Stimulated activated naive CD4-positive, alpha-beta T cell (primary cell): Measurements from ENCODE around the gene ANKRD24.
"Not testable (repeated sequence)": the region's sequence is repeated elsewhere in the genome, so short reads cannot be mapped to it uniquely, and the experiment has no call there.

Source experiments
- DNase-seq, 6 experiments: peaks; one replicate each; lab custom pipeline; 2025; lab: John Stamatoyannopoulos, UW

The ANKRD24 gene

GRCh38 chr19:4173479-4174212 lies 8.8 kb upstream of the ANKRD24 start:
- DNase-seq: no peak

GRCh38 chr19:4174213-4174894 lies 8.1 kb upstream of the ANKRD24 start:
- DNase-seq: no peak

- DNase-seq: no peak
These were observed 7.4 kb upstream of the ANKRD24 start for GRCh38 chr19:4174895-4175668.

- DNase-seq: no peak
These were observed 6.9 kb upstream of the ANKRD24 start for GRCh38 chr19:4175669-4175931.

GRCh38 chr19:4177146-4177545 lies 5.3 kb upstream of the ANKRD24 start:
- DNase-seq: no peak

GRCh38 chr19:4178990-4179389 lies 3.5 kb upstream of the ANKRD24 start:
- no peak for DNase-seq

- DNase-seq: no peak
These were observed 1.4 kb upstream of the ANKRD24 start for GRCh38 chr19:4181053-4181508.

- DNase-seq: no peak
These were observed 1.7 kb downstream of the ANKRD24 start for GRCh38 chr19:4183967-4184717.

GRCh38 chr19:4184718-4185352 lies 2.3 kb downstream of the ANKRD24 start:
- no peak for DNase-seq

GRCh38 chr19:4185413-4186086 lies 3.1 kb downstream of the ANKRD24 start:
- DNase-seq: no peak

GRCh38 chr19:4186087-4186993 lies 3.9 kb downstream of the ANKRD24 start:
- DNase-seq: peak in 5 of 6 experiments; percentile 39 to 79 (median 66)

- DNase-seq: no peak
These were observed 5.0 kb downstream of the ANKRD24 start for GRCh38 chr19:4187313-4188122.

- no peak for DNase-seq
These were observed 7.2 kb downstream of the ANKRD24 start for GRCh38 chr19:4189641-4190040.

GRCh38 chr19:4192537-4192936 lies 10.0 kb downstream of the ANKRD24 start:
- DNase-seq: not testable (repeated sequence)

- no peak for DNase-seq
These were observed 11.9 kb downstream of the ANKRD24 start for GRCh38 chr19:4194353-4194752.

- DNase-seq: no peak
These were observed 13.5 kb downstream of the ANKRD24 start for GRCh38 chr19:4196009-4196408.

- DNase-seq: no peak
These were observed 14.2 kb downstream of the ANKRD24 start for GRCh38 chr19:4196587-4197148.

GRCh38 chr19:4197228-4197624 lies 14.7 kb downstream of the ANKRD24 start:
- no peak for DNase-seq
